Lung (tissue), 12 donors: Measurements from ENCODE around the gene VHLL. TPM values are rescaled to one million over a fixed set of nuclear protein-coding genes. Genes with fewer than 3 reads are reported as not detected.
A peak's percentile ranks its signal among the peaks of the same experiment; 100 is the strongest.

Experiments used
- ATAC-seq: fragments of 200-7000 bp; cut with Tn5 transposase; one replicate; pipeline ENCODE4 v1.9.1; 2020; ENCODE audit warnings: moderate number of reproducible peaks; ENCODE audit not compliant: insufficient read depth, low FRiP score
- DNase-seq, 3 donors: peaks; one replicate each; pipeline ENCODE4 v3.0.0-alpha.2; 2013 to 2017
- H3K27ac ChIP-seq, 2 donors: one replicate each; pipeline ENCODE4 v1.5.1; 2013; ENCODE audit warnings: mild to moderate bottlenecking in 2 of 2, moderate library complexity in 2 of 2, control low read depth in 1 of 2, inconsistent platforms in 1 of 2, low read depth in 1 of 2, low read length in 1 of 2
- H3K27me3 ChIP-seq, 3 donors: one replicate each; pipeline ENCODE4 v1.5.1; 2013; ENCODE audit warnings: low read length in 2 of 3; ENCODE audit not compliant: control insufficient read depth in 3 of 3, insufficient read depth in 3 of 3
- H3K36me3 ChIP-seq, 4 donors: one replicate each; pipeline ENCODE4 v1.5.1; 2013; ENCODE audit warnings: low read length in 4 of 4, mild to moderate bottlenecking in 1 of 4, moderate library complexity in 1 of 4; ENCODE audit not compliant: control insufficient read depth in 4 of 4, insufficient read depth in 4 of 4
- H3K4me1 ChIP-seq, 5 donors: one replicate each; pipeline ENCODE4 v1.5.1; 2013; ENCODE audit warnings: low read length in 5 of 5, mild to moderate bottlenecking in 2 of 5, moderate library complexity in 1 of 5; ENCODE audit not compliant: control insufficient read depth in 5 of 5, insufficient read depth in 5 of 5
- H3K4me3 ChIP-seq: one replicate; pipeline ENCODE4 v1.5.1; 2013; ENCODE audit warnings: mild to moderate bottlenecking, control low read depth, moderate library complexity
- H3K9ac ChIP-seq, 2 donors: one replicate each; pipeline ENCODE4 v1.5.1; 2013; ENCODE audit warnings: low read length in 2 of 2, control low read depth in 1 of 2; ENCODE audit not compliant: insufficient read depth in 1 of 2
- H3K9me3 ChIP-seq, 4 donors: one replicate each; pipeline ENCODE4 v1.5.1; 2013; ENCODE audit warnings: low read length in 3 of 4, mild to moderate bottlenecking in 1 of 4, moderate library complexity in 1 of 4; ENCODE audit not compliant: control insufficient read depth in 4 of 4, insufficient read depth in 3 of 4
- WGBS, 2 donors: extraction: QIAGEN DNeasy Blood & Tissue Kit; methylation state at CpG; one replicate each; pipeline ENCODE4 v1.1.7; 2013; 5-methylcytosine and 5-hydroxymethylcytosine counted together
- polyA plus RNA-seq, 2 donors: library from polyadenylated mRNA; stranded (reverse); fragments of 200-250 nt; gene quantifications; one replicate each; pipeline ENCODE4 v1.2.1, GENCODE V29; 2013
- total RNA-seq, 2 donors: library from RNA; depleted of rRNA in 1 of 2; stranded (reverse); fragments of >200 nt in 1 of 2; gene quantifications; one replicate each; pipeline ENCODE4 v1.2.1, GENCODE V29; 2014 to 2021
- TF ChIP-seq, protein P1 (sequence below): IDR thresholded peaks from 2 replicates; pipeline ENCODE4 v1.5.1; 2012; ENCODE audit warnings: mild to moderate bottlenecking; ENCODE audit errors: control extremely low read depth, extremely low read depth
- donor health status: control.
- donor health status: control.
- donor health status: Bipolar disorder and iron deficiency.
- donor health status: healthy.
- donor health status: DM: yes; HTN: yes; CAD: no.

Gene VHLL
- total and polyA plus RNA-seq, 4 donors: not detected

DNA sequence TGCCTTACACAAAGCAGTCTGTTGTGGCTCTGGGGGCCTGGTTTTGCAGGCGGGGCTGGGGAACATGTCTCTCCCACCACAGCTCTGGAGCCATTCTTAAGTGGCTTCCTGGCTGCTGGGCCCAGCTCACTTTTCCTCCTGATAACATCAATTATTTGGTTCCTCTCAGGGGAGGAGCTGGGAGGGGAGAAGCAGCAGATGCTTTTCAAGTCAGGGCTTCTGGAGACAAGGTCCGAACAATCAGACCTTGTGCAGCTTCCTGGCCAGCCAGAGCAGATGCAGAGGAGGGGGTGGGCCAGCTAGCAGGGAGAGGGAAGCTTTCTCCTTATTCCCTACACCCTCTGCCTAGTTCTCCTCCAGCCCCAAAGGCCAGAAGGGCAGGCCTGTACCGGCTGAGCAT lies 47.6 kb downstream of the VHLL start:
- Histone ChIP-seq H3K4me1 (peaks cover 0 to 4% (median 0%) of the 10 kb centered on the region in 5 donors), H3K9ac (no peak overlapping the region), H3K4me3 (no peak overlapping the region), H3K9me3 (no peaks in the 10 kb centered on the region), H3K27me3 (peaks cover 0 to under 1% (median 0%) of the 10 kb centered on the region in 3 donors), H3K36me3 (peaks cover 28 to 53% (median 37%) of the 10 kb centered on the region in 4 donors), H3K27ac (no peak overlapping the region)
- WGBS, 2 donors: 39 to 41% methylated on average over 3 of the region's 3 CpGs
- TF ChIP-seq, protein P1, sequence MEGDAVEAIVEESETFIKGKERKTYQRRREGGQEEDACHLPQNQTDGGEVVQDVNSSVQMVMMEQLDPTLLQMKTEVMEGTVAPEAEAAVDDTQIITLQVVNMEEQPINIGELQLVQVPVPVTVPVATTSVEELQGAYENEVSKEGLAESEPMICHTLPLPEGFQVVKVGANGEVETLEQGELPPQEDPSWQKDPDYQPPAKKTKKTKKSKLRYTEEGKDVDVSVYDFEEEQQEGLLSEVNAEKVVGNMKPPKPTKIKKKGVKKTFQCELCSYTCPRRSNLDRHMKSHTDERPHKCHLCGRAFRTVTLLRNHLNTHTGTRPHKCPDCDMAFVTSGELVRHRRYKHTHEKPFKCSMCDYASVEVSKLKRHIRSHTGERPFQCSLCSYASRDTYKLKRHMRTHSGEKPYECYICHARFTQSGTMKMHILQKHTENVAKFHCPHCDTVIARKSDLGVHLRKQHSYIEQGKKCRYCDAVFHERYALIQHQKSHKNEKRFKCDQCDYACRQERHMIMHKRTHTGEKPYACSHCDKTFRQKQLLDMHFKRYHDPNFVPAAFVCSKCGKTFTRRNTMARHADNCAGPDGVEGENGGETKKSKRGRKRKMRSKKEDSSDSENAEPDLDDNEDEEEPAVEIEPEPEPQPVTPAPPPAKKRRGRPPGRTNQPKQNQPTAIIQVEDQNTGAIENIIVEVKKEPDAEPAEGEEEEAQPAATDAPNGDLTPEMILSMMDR: no peak
- ATAC-seq: no peak
- peak in 1 of 3 donors; percentile 26 for DNase-seq

DNA sequence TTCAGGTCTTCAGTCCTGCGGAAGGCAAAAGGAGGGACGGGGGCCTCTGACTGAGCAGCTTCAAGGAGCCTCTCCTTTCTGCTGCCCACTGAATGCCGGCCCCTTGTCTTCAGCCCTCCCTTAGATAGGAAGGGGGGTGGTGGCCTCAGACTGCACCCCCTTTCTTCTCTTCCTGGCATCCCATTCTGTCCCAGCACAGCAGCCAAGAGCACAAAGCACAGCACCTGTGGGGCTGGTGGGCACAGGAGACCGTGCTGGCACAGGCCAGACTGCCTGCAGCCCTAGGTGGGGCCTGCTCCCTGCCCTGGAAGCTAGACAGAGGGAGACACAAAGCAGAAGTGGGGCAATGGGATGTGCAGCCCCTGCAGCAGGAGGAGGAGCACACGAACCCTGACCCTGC lies 49.5 kb downstream of the VHLL start:
- H3K36me3 ChIP-seq: peaks cover 22 to 46% (median 35%) of the 10 kb centered on the region in 4 donors

More for the DNA sequence above, 49.5 kb downstream of the VHLL start:
- no peak for DNase-seq
- 89 to 92% methylated on average over 5 of the region's 5 CpGs for WGBS, 2 donors
- Histone ChIP-seq H3K4me3 (no peak overlapping the region), H3K9me3 (peaks cover 0 to 1% (median 0%) of the 10 kb centered on the region in 4 donors), H3K27ac (no peak overlapping the region), H3K27me3 (peaks cover 0 to 12% (median 12%) of the 10 kb centered on the region in 3 donors), H3K4me1 (peaks cover 0 to 15% (median 0%) of the 10 kb centered on the region in 5 donors), H3K9ac (no peak overlapping the region)
- ATAC-seq: no peak
- TF ChIP-seq, protein P1: no peak

Other genes starting within 250 kb of the VHLL start
- 10 to 100 TPM; 25.0 to 27.2 TPM for gene UBQLN4, start 245.5 kb downstream of the VHLL start, total RNA-seq
- gene UBQLN4, start 245.5 kb downstream of the VHLL start, polyA plus RNA-seq: 10 to 100 TPM; 16.2 to 20.8 TPM
- 10 to 100 TPM; 71.2 to 71.5 TPM for gene LAMTOR2, start 244.5 kb downstream of the VHLL start, total RNA-seq
- 100 to 1,000 TPM; 135 to 143 TPM for gene LAMTOR2, start 244.5 kb downstream of the VHLL start, polyA plus RNA-seq
- gene RAB25, start 238.1 kb downstream of the VHLL start, total RNA-seq: 10 to 100 TPM; 62.7 to 75.2 TPM
- 100 to 1,000 TPM in 1 of 2 donors, 10 to 100 TPM in 1; 99.2 to 156 TPM for gene RAB25, start 238.1 kb downstream of the VHLL start, polyA plus RNA-seq
- 1 to 10 TPM; 1.1 to 8.1 TPM for gene MEX3A, start 216.8 kb downstream of the VHLL start, total RNA-seq
- under 1 TPM; 0.26 to 1.00 TPM for gene MEX3A, start 216.8 kb downstream of the VHLL start, polyA plus RNA-seq
- gene LMNA, start 184.6 kb downstream of the VHLL start, total RNA-seq: 100 to 1,000 TPM; 182 to 547 TPM
- 100 to 1,000 TPM; 163 to 205 TPM for gene LMNA, start 184.6 kb downstream of the VHLL start, polyA plus RNA-seq
- 10 to 100 TPM; 22.7 to 46.9 TPM for gene SEMA4A, start 145.7 kb downstream of the VHLL start, total RNA-seq
- 10 to 100 TPM; 26.9 to 54.9 TPM for gene SEMA4A, start 145.7 kb downstream of the VHLL start, polyA plus RNA-seq
- 10 to 100 TPM; 10.9 to 28.4 TPM for gene SLC25A44, start 105.2 kb downstream of the VHLL start, total RNA-seq
- 10 to 100 TPM in 1 of 2 donors, 1 to 10 TPM in 1; 8.0 to 22.0 TPM for gene SLC25A44, start 105.2 kb downstream of the VHLL start, polyA plus RNA-seq
- gene PMF1, start 86.3 kb downstream of the VHLL start, total RNA-seq: 10 to 100 TPM; 60.0 to 66.9 TPM
- 100 to 1,000 TPM in 1 of 2 donors, 10 to 100 TPM in 1; 62.5 to 144 TPM for gene PMF1, start 86.3 kb downstream of the VHLL start, polyA plus RNA-seq
- 1 to 10 TPM; 1.3 to 1.7 TPM for gene BGLAP, start 57.1 kb downstream of the VHLL start, total RNA-seq
- gene BGLAP, start 57.1 kb downstream of the VHLL start, polyA plus RNA-seq: 1 to 10 TPM in 1 of 2 donors, under 1 TPM in 1; 0.46 to 1.7 TPM
- gene PAQR6, start 51.3 kb downstream of the VHLL start, total RNA-seq: 1 to 10 TPM; 1.3 to 3.0 TPM
- 1 to 10 TPM; 1.7 to 2.6 TPM for gene PAQR6, start 51.3 kb downstream of the VHLL start, polyA plus RNA-seq
- 10 to 100 TPM; 37.3 to 68.4 TPM for gene SMG5, start 16.5 kb downstream of the VHLL start, total RNA-seq
- gene SMG5, start 16.5 kb downstream of the VHLL start, polyA plus RNA-seq: 10 to 100 TPM; 40.0 to 42.8 TPM
- gene TMEM79, start 15.0 kb downstream of the VHLL start, total RNA-seq: 1 to 10 TPM; 4.5 to 4.7 TPM
- gene TMEM79, start 15.0 kb downstream of the VHLL start, polyA plus RNA-seq: 1 to 10 TPM; 2.5 to 4.6 TPM
- gene GLMP, start 3.6 kb downstream of the VHLL start, total RNA-seq: 10 to 100 TPM; 30.1 to 71.0 TPM
- gene GLMP, start 3.6 kb downstream of the VHLL start, polyA plus RNA-seq: 10 to 100 TPM; 48.2 to 75.8 TPM
- gene CCT3, start 39.0 kb upstream of the VHLL start, total RNA-seq: 100 to 1,000 TPM; 128 to 149 TPM
- gene CCT3, start 39.0 kb upstream of the VHLL start, polyA plus RNA-seq: 100 to 1,000 TPM in 1 of 2 donors, 10 to 100 TPM in 1; 71.6 to 165 TPM
- not detected for gene TSACC, start 39.2 kb upstream of the VHLL start, total RNA-seq
- gene TSACC, start 39.2 kb upstream of the VHLL start, polyA plus RNA-seq: under 1 TPM; 0.29 to 0.45 TPM
- under 1 TPM; 0.18 to 0.74 TPM for gene RHBG, start 69.9 kb upstream of the VHLL start, total RNA-seq
- gene RHBG, start 69.9 kb upstream of the VHLL start, polyA plus RNA-seq: not detected
- 10 to 100 TPM; 23.0 to 52.5 TPM for gene MEF2D, start 201.5 kb upstream of the VHLL start, total RNA-seq
- 10 to 100 TPM; 23.0 to 23.3 TPM for gene MEF2D, start 201.5 kb upstream of the VHLL start, polyA plus RNA-seq